ENCODE measurements around the gene ZNF727.
A peak's percentile ranks its signal among the peaks of the same experiment; 100 is the strongest.
"Not testable (repeated sequence)": the region's sequence is repeated elsewhere in the genome, so short reads cannot be mapped to it uniquely, and the experiment has no call there.

The ZNF727 gene

DNA sequence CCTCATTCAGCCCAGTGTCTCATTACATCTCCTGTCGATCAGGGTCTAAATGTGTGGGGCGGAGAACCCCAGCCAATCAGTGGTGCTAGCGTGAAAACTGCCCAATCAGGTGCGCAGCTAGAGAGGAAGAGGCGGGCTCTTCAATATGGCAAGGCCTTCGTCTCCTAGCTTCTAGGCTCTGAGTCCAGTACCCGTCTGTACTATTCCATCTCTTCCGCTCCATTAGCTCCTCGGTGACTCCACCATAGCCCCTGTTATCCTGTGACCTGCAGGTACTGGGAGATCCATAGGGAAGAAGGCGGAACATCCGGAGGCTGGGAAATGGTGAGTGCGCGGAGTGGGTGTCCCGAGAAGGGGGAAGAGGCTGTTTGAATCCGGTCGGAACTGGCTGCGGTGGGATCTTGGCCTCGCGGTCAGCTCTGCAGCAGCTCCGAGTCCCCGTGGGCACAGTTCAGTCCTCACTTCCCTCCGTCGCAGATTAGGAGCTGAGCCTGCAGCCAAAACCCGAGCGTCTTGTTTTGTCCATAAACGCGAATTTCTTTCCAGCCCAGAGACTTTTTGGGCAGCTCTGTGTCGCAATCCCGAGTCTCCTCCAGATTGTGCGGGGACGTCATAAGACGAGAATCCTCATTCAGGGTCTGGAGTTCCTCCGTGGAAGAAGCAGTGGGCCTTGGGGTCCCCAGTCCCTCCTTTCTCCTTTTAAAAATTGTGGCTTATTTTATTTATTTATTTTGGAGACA is at the start of gene ZNF727:
Gene ZNF727, plus strand, starts transcription at position 134 of the 740 bp plus-strand sequence. Its CDS starts 188 bp downstream, at position 322.
- DNase-seq, result peak in 2 of 3 donors; percentile 2 to 18

DNA sequence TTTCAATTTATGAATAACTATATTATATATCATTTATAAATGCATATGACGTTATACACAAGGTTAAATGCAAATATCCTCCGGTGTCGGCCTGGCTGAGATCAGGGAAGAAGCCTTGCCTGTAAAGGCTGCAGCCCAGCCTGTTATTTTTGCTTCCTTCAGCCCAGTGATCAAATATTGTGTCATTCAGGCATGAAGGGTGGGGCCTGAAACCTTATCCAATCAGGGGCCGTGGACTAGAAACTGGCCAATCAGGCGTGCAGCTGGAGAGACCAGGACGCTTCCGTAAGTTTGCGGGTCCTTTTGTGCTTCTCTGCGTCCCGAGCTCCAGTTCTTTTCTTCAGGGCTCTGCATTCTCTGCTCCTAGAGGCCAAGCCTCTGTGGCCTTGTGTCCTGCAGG is 46.7 kb upstream of the ZNF727 start, which contains the start of gene ZNF722:
Gene ZNF722, plus strand, starts transcription at position 301 of the 400 bp plus-strand sequence. CDS start 113 bp downstream, outside the sequence.
- no peak for DNase-seq

DNA sequence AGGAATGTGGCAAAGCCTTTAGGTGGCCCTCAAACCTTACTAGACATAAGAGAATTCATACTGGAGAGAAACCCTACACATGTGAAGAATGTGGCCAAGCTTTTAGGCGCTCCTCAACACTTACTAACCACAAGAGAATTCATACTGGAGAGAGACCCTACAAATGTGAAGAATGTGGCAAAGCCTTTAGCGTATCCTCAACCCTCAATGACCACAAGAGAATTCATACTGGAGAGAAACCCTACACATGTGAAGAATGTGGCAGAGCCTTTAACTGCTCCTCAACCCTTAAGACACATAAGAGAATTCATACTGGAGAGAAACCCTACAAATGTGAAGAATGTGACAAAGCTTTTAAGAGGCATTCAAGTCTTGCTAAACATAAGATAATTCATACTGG is 29.7 kb upstream of the ZNF727 start:
- DNase-seq, result not testable (repeated sequence)

DNA sequence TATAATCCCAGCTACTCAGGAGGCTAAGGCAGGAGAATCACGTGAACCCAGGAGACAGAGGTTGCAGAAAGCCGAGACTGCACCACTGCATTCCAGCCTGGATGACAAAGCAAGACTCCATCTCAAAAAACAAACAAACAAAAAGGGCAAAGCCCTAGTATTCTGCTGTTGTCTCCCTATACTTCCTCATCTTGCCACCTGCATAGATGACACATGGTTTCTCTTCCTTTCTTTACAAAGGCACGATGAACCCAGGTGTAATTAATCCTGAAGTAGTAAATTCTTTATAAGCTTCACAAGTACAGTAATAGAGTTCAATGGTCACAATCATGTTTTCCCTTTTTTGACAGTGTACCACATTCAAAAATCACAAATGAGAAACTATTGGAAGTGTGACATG is 9.8 kb upstream of the ZNF727 start:
- no peak for DNase-seq

DNA sequence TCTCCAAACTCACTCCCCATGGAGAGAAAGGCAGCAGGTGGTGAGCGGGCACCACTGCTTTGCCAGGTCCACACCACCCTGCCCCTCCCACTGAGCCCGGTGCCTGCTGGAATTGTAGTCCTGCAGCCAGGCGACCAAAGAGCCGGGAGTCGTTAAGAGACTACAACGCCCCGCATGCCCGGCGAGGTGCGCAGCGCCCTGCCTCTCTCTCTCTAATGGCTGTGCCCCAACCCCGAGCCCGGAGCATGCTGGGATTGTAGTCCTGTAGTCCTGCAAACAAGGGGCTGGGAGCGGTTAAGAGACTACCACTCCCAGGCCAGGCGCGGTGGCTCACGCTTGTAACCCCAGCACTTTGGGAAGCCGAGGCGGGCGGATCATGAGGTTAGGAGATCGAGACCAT is 8.1 kb upstream of the ZNF727 start:
- DNase-seq, result no peak

DNA sequence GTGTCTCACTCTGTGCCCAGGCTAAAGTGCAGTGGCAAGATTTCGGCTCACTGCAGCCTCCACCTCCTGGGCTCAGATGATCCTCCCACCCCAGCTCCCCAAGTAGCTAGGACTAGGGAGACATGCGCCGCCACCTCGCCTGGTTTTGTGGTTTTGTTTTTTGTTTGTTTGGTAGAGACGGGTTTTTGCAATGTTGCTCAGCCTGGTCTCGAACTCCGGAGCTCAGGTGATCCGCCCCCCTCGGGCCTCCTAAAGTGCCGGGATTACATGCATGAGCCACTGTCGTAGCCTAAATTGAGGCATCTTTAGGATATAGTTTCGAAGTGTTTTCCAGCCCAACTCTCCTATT is 781 bp downstream of the ZNF727 start:
- DNase-seq, result no peak

DNA sequence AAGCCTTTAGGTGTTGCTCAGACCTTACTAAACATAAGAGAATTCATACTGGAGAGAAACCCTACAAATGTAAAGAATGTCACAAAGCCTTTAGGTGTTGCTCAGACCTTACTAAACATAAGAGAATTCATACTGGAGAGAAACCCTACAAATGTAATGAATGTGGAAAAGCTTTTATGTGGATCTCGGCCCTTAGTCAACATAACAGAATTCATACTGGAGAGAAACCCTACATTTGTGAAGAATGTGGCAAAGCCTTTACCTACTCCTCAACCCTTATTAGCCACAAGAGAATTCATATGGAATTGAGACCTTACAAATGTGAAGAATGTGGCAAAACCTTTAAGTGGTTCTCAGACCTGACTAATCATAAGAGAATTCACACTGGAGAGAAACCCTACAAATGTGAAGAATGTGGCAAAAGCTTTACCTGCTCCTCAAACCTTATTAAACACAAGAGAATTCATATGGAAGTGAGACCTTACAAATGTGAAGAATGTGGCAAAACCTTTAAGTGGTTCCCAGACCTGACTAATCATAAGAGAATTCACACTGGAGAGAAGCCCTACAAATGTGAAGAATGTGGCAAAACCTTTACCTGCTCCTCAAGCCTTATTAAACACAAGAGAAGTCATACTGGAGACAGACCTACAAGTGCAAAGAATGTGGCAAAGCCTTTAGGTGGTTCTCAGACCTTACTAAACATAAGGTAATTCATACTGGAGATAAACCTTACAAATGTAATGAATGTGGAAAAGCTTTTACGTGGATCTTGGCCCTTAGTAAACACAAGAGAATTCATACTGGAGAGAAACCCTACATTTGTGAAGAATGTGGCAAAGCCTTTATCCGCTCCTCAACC is 32.8 kb downstream of the ZNF727 start:
- not testable (repeated sequence) for DNase-seq

DNA sequence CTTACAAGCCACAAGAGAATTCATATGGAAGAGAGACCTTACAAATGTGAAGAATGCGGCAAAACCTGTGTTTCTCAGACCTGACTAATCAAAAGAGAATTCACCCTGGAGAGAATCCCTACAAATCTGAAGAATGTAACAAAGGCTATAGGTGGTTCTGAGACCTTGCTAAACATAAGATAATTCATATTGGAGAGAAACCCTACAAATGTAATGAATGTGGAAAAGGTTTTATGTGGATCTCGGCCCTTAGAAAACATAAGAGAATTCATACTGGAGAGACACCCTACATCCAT is 33.4 kb downstream of the ZNF727 start:
- DNase-seq, result no peak

DNA sequence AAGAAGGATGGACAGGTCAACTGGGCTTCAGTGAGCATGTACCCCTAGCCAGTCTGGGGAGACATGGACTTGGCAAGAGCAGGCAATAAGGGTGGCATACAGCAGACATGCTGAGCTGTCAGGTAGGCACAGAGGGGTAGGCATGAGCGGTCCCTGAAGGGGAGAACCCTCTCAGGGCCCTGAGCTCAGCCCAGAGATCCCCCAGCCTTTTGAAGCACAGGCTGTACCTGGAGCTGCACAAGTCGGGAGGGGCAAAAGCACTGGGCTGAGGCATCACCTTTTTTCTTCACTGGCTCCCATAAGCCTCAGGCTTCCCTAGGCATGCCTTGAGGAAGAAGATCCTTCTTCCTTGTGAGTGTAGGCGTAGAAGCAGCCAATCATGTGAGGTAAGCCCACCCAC is 42.3 kb downstream of the ZNF727 start:
- DNase-seq, result no peak

DNA sequence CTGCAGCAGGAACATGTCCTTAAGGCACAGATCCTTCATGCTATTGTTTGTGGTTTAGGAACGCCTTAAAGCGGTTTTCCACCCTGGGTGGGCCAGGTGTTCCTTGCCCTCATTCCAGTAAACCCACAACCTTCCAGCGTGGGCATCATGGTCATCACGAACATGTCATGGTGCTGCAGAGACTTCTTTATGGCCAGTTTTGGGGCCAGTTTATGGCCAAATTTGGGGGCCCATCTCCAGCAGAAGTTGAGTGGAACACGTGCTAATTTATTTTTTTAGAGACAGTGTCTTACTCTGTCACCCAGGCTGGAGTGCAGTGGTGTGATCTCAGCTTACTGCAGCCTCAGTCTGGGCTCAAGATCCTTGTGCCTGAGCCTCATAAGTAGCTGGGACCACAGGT is 43.6 kb downstream of the ZNF727 start:
- not testable (repeated sequence) for DNase-seq
